ENCODE data around the gene COPRS.

COPRS gene

DNA sequence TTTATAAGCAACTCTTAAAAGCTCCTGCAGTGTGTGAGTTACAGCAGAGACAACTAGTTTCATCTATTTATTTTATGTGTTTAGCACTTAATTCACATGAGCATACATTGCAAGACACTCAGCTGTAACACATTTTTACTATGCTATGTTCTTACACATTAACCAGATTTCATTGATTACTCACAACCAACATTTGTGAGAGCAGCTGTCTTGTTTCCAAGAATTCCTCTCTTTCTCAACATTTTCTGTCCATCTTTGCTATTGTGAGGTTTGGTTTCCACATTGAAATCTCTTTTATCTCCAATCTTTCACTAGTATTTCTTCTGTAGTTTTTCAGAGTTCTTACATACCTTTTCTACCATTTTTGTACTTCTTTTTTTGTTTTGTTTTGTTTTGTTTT lies 51.2 kb downstream of the COPRS start:
- no peak for DNase-seq (ENCODE audit: low read depth)

DNA sequence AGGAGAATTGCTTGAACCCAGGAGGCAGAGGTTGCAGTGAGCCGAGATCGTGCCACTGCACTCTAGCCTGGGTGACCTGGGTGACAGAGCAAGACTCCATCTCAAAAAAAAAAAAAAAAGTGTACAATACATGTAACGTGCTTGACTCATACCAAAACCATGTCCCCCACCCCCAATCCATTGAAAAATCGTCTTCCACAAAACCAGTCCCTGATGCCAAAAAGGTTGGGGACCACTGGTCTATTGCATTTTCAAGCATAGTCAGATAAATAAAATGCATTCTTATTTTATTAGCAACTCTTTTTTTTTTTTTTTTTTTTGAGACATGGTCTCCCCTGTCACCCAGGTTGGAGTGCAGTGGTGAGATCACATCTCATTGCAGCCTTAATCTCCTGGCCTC lies 52.1 kb downstream of the COPRS start:
- no peak for DNase-seq (ENCODE audit: low read depth)

DNA sequence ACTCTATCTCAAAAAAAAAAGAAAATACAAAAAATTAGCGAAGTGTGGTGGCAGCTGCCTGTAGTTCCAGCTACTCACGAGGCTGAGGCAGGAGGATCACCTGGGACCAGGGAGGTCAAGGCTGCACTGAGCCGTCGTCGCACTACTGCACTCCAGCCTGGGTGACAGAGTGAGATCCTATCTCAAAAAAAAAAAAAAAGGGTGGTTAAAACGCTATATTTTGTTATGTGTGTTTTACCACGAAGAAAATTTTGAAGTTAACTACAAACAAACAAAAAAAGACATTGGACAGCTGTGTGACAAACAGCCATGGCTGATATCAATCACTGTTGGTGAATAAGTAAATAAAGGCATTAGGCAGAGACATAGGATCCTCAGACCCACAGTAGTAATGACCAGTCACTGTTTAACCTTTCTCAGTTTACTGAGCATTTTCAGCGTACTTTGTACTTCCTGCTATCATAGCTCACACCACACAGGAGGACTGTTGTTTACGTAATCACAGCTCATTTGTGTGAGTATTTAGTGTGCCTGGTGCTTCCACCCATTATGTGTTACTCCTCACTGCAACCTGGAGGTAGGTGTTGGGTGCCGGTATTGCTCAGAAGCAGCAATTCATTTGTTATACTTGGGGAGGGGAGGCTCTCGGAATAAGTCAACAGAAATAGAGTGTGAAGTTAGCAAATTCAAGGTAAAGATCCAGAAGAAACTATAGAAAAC lies 55.4 kb downstream of the COPRS start:
- DNase-seq (ENCODE audit: low read depth), result no peak

DNA sequence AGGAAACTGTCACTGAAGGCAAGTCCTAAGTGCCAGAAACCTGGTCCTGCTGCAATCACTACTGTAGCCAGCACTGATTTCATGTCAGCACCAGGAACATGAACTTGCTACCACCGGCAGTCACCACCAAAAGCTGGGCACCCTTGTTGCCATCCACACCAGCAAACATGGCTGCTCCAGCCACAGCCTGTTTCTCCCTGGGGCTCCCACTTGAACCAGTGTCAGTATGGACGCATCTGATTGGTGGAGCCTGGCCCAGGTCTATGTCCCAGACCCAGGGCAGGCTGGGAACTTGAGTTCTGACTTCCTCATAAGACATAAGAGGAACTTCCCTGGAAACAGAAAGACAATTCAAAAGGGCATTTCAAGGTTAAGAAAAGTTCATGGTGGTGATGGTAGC lies 56.5 kb downstream of the COPRS start:
- no peak for DNase-seq (ENCODE audit: low read depth)
